GM21381 (cell line): ENCODE results near the gene MKNK2.

Experiments
- ATAC-seq: cut with Tn5 transposase; IDR thresholded peaks from one replicate; pipeline ENCODE4 v1.9.1; 2021; ENCODE audit warnings: mild to moderate bottlenecking, moderate library complexity; ENCODE audit not compliant: unreplicated experiment

MKNK2 gene

GRCh38 chr19:2033115-2033824, 17.8 kb downstream of the MKNK2 start:
- no peak for ATAC-seq

GRCh38 chr19:2032296-2032941, 18.6 kb downstream of the MKNK2 start:
- ATAC-seq, result no peak

- no peak for ATAC-seq
Measured at GRCh38 chr19:2027361-2027760, 23.7 kb downstream of the MKNK2 start.

GRCh38 chr19:2026770-2027169, 24.3 kb downstream of the MKNK2 start:
- no peak for ATAC-seq

GRCh38 chr19:2022289-2022688, 28.8 kb downstream of the MKNK2 start:
- ATAC-seq, result no peak

- ATAC-seq, result no peak
Measured at GRCh38 chr19:2021453-2022140, 29.4 kb downstream of the MKNK2 start.

GRCh38 chr19:2018752-2019151, 32.3 kb downstream of the MKNK2 start:
- no peak for ATAC-seq

- no peak for ATAC-seq
Measured at GRCh38 chr19:2016041-2016807, 34.8 kb downstream of the MKNK2 start.

- no peak for ATAC-seq
Measured at GRCh38 chr19:2015608-2015950, 35.5 kb downstream of the MKNK2 start, which contains the start of gene BTBD2. BTBD2 (minus strand) TSS chr19:2015714; CDS start chr19:2015703, 11 bp downstream.

DNA sequence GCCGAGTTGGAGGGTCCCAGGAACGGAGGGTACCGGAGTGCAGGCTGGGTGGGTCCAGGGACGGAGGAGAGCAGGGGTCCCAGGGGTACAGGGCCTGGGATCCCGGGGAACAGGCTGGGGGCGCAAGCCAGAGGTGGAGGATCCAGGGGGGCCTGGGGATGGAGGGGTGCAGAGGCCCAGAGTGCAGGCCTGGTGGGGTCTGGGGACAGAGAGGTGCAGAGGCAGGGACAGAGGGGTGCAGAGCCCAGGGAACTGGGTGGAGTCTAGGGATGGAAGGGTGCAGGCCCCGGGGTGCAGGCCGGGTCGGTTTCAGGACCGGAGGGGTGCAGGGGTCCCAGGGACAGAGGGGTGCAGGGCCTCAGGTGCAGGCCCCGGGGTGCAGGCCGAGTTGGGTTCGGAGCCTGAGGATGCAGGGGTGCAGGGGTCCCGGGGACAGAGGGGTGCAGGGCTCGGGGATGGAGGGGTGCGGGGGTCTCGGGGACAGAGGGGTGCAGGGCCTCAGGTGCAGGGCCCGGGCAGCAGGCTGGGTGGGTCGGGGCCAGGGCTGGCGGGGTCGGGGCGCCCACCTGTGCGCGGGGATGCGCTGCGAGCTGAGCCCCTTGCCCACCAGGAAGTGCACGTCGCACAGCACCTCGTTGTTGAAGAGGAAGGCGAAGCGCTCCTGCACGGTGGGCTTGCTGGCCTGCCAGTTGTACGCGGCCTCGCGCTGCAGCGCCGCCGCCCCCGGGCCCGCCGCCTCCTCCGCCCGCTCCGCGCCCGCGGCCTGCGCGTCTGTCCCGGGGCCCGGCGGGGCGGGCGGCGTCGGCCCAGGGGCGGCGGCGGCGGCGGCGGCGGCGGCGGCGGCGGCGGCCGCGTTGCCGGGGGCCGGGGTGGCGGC, 36.1 kb downstream of the MKNK2 start:
- no peak for ATAC-seq

- no peak for ATAC-seq
Measured at GRCh38 chr19:2014131-2014571, 36.9 kb downstream of the MKNK2 start.

GRCh38 chr19:2013683-2013961, 37.4 kb downstream of the MKNK2 start:
- ATAC-seq, result no peak

DNA sequence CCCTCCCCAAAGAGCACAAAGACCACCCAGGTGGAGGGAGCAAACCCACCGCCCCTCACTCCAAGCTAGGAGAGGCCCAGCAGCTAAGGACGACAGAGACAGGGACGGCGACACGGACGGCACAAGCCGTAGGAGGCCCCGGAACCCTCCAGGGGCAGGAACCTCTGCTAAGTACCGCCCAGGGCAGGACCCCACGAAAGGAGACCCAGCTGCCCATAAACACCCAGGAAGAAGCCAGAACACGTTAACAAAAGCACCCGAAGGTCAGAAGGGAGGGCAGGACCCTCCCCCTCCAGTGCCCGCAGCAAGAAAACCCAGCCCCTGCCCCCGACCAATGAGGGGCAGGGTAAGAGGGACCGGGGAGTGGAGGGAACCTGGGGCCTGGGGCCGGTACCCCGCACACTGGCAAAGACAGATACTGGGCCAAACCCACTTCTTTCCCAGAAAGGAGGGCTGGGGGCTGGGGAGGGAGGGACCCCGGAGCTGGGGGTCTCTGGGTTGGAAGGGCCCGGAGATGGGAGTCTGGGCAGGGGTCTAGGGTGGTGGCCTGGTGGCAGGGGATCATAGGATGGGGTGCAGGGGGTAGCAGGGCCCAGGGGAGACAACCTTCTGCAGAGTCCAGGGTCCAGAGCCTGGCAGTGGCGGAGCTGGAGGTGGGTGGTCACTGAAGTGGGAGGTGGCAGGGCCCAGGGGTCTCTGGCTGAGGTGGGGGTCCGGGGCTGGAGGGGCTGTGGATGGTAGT, 37.9 kb downstream of the MKNK2 start:
- no peak for ATAC-seq

DNA sequence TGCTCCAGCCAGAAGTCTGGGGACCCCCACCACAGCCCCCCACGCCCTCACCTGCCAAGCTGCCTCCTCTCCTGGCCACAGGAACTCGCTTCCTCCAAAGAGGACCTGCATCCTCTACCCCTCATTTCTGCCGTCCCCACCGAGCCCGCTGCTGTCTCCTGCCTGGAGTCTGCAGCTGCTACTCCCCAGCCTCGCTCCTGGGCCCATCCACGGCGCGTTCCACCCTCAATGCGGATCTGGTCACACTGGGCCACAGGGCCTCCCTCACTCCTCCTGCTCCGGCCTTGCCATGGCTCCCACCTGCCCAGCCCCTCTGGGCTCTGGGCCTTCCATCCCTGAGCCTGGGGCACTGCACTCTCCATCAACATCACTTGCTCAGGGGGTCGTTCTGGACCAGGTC, 39.9 kb downstream of the MKNK2 start:
- ATAC-seq, result no peak

- no peak for ATAC-seq
Measured at GRCh38 chr19:2010135-2010668, 40.8 kb downstream of the MKNK2 start.

DNA sequence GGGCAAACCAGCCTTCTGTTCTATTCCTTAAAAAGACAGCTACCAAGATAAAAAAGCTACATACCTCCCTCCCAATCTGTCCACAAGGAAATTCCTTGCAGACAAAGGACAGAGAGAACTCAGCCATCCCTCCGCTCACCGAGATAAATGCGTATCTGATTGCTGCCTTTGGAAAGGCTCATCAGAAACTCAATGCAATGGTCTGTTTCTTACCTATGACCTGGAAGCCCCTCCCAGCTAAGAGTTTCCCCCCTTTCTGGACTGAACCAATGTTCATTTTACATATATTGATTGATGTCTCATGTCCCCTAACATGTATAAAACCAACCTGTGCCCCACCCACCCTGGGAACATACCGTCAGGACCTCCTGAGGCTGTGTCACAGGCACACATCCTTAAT, 47.2 kb downstream of the MKNK2 start:
- no peak for ATAC-seq

- ATAC-seq, result no peak
Measured at GRCh38 chr19:1999856-2000515, 51.1 kb downstream of the MKNK2 start.

- no peak for ATAC-seq
Measured at GRCh38 chr19:1998712-1999708, 52.0 kb downstream of the MKNK2 start.
